HCT116 (cell line): ENCODE data around the gene HOXD10. TPM values are rescaled to one million over a fixed set of nuclear protein-coding genes. Genes with fewer than 3 reads are reported as not detected.

Experiments used
- ATAC-seq: fragments of 200-7000 bp; cut with Tn5 transposase; 2 replicates; pipeline ENCODE4 v1.9.1; 2020; ENCODE audit warnings: mild to moderate bottlenecking, moderate library complexity
- BruUV-seq: library from RNA; stranded (reverse); fragments of 400-500 nt; replicated peaks from 2 replicates; lab custom pipeline; 2021; lab: Mats Ljungman, UMichigan
- CTCF ChIA-PET: fragments of 300-600 bp; sonication (Branson Sonifier 250); formaldehyde crosslinking; loops from one replicate; lab custom pipeline; 2021; ENCODE audit warnings: antibody characterized with exemption; lab: Charles Lee
- POLR2A ChIA-PET: fragments of 300-600, 350-600 bp; sonication (Branson Sonifier 250); formaldehyde crosslinking; loops from one replicate; lab custom pipeline; 2021; ENCODE audit warnings: antibody characterized with exemption; lab: Charles Lee
- RAD21 ChIA-PET, 2 experiments: fragments of 300-600 bp; sonication (Branson Sonifier 250); formaldehyde crosslinking; loops; one replicate each; lab custom pipeline; 2023; ENCODE audit warnings: low total read pairs in 2 of 2; ENCODE audit not compliant: uncharacterized antibody in 2 of 2, unreplicated experiment in 2 of 2, low non-redundant PET in 1 of 2; lab: Charles Lee
- DNase-seq: peaks from one replicate; pipeline ENCODE4 v3.0.0-alpha.2; 2010; ENCODE audit warnings: low read depth, low spot score
- H2AFZ ChIP-seq: fragments of 200-600 bp; shearing (Covaris generic), sonication (generic); 2 replicates; pipeline ENCODE4 v1.6.1; 2017; ENCODE audit warnings: low read depth, mixed run types, mixed read lengths, antibody characterized with exemption, low read length; ENCODE audit not compliant: poor library complexity, severe bottlenecking
- H3K27ac ChIP-seq: 2 replicates; pipeline ENCODE4 v1.5.1; 2012; ENCODE audit warnings: low read depth, low read length
- H3K27me3 ChIP-seq: fragments of 200-600 bp; sonication (generic); 2 replicates; pipeline ENCODE4 v1.6.1; 2016; ENCODE audit warnings: mixed run types, low read length, mixed read lengths; ENCODE audit not compliant: insufficient read depth
- H3K36me3 ChIP-seq, 2 experiments: fragments of 200-500 bp in 1 of 2; fragments of 200-600 bp in 1 of 2; sonication (Bioruptor generic) in 1 of 2; sonication (generic) in 1 of 2; 2 replicates each; pipeline versions ENCODE4 v1.5.1 to v1.6.1; 2014 to 2016; ENCODE audit warnings: low read length in 2 of 2, inconsistent platforms in 1 of 2, mixed read lengths in 1 of 2, mixed run types in 1 of 2; ENCODE audit not compliant: insufficient read depth in 2 of 2, control insufficient read depth in 1 of 2
- H3K4me1 ChIP-seq, 2 experiments: fragments of 200-600 bp in 1 of 2; sonication (generic) in 1 of 2; 2 replicates each; pipeline versions ENCODE4 v1.5.1 to v1.6.1; 2012 to 2017; ENCODE audit warnings: low read length in 2 of 2, inconsistent platforms in 1 of 2, mild to moderate bottlenecking in 1 of 2, mixed read lengths in 1 of 2, mixed run types in 1 of 2, moderate library complexity in 1 of 2; ENCODE audit not compliant: insufficient read depth in 2 of 2, control insufficient read depth in 1 of 2
- H3K4me2 ChIP-seq: fragments of 200-600 bp; sonication (generic); 2 replicates; pipeline ENCODE4 v1.6.1; 2017; ENCODE audit warnings: mixed run types, low read length, mixed read lengths
- H3K4me3 ChIP-seq, 2 experiments: fragments of 200-600 bp in 1 of 2; sonication (generic) in 1 of 2; replicated peaks in 1 of 2; 2 replicates each; pipeline ENCODE4 v1.5.1; 2011 to 2016; ENCODE audit warnings: low read length in 2 of 2, control low read depth in 1 of 2, low read depth in 1 of 2, mild to moderate bottlenecking in 1 of 2, mixed read lengths in 1 of 2, mixed run types in 1 of 2
- H3K79me2 ChIP-seq: fragments of 200-600 bp; sonication (generic); 2 replicates; pipeline ENCODE4 v1.6.1; 2017; ENCODE audit warnings: mild to moderate bottlenecking, mixed run types, low read length, moderate library complexity, mixed read lengths; ENCODE audit not compliant: insufficient read depth
- H3K9ac ChIP-seq: fragments of 200-600 bp; sonication (generic); 2 replicates; pipeline ENCODE4 v1.6.1; 2016; ENCODE audit warnings: low read length, mixed read lengths
- H3K9me2 ChIP-seq: fragments of 200-600 bp; sonication (generic), shearing (Covaris generic); 2 replicates; pipeline ENCODE4 v1.6.1; 2017; ENCODE audit warnings: mixed run types, mild to moderate bottlenecking, moderate library complexity; ENCODE audit not compliant: insufficient read depth
- H3K9me3 ChIP-seq, 2 experiments: fragments of 200-500 bp in 1 of 2; fragments of 200-600 bp in 1 of 2; sonication (Bioruptor generic) in 1 of 2; sonication (generic) in 1 of 2; 2 replicates each; pipeline ENCODE4 v1.6.1; 2014 to 2017; ENCODE audit warnings: low read length in 2 of 2, mixed read lengths in 2 of 2, inconsistent platforms in 1 of 2, low read depth in 1 of 2, mild to moderate bottlenecking in 1 of 2, mixed run types in 1 of 2, moderate library complexity in 1 of 2; ENCODE audit not compliant: control insufficient read depth in 1 of 2, insufficient read depth in 1 of 2
- H4K20me1 ChIP-seq: fragments of 200-600 bp; sonication (generic), shearing (Covaris generic); 2 replicates; pipeline ENCODE4 v1.6.1; 2017; ENCODE audit warnings: mixed run types, mild to moderate bottlenecking, moderate library complexity; ENCODE audit not compliant: insufficient read depth
- ATF3 ChIP-seq: IDR thresholded peaks from 2 replicates; pipeline ENCODE4 v1.6.1; 2012
- CEBPB ChIP-seq: IDR thresholded peaks from 2 replicates; pipeline ENCODE4 v1.6.1; 2012; ENCODE audit warnings: low read depth
- EGR1 ChIP-seq: IDR thresholded peaks from 2 replicates; pipeline ENCODE4 v1.6.1; 2012; ENCODE audit warnings: low read depth
- POLR2AphosphoS5 ChIP-seq: IDR thresholded peaks from 2 replicates; pipeline ENCODE4 v1.6.1; 2011; ENCODE audit warnings: mild to moderate bottlenecking, low read depth, low read length, moderate library complexity
- RAD21 ChIP-seq: IDR thresholded peaks from 2 replicates; pipeline ENCODE4 v1.6.1; 2012; ENCODE audit warnings: low read depth, mild to moderate bottlenecking
- SP1 ChIP-seq: IDR thresholded peaks from 2 replicates; pipeline ENCODE4 v1.6.1; 2012; ENCODE audit warnings: low read depth
- TCF7L2 ChIP-seq: IDR thresholded peaks from 2 replicates; pipeline ENCODE4 v1.7.0; 2011; ENCODE audit warnings: borderline replicate concordance, inconsistent platforms; ENCODE audit not compliant: insufficient read depth, insufficient read length; ENCODE audit errors: extremely low read depth
- intact Hi-C: fragments of 100-400 bp; cut with micrococcal nuclease; formaldehyde crosslinking; loops from 2 replicates; pipeline ENCODE4 v1.10.0; 2022
- total RNA-seq: library from RNA; stranded (reverse); gene quantifications from one replicate; pipeline ENCODE4 v1.2.1, GENCODE V29; 2021; ENCODE audit not compliant: unreplicated experiment
- TF ChIP-seq, protein P1 (sequence below): IDR thresholded peaks from 2 replicates; pipeline ENCODE4 v1.6.1; 2011; ENCODE audit warnings: mild to moderate bottlenecking, low read length, moderate library complexity; ENCODE audit not compliant: insufficient replicate concordance; ENCODE audit errors: extremely low read depth
- TF ChIP-seq, protein P2 (sequence below), 3 experiments: fragments of 200-600 bp in 1 of 3; sonication (generic) in 1 of 3; IDR thresholded peaks in 2 of 3; conservative IDR thresholded peaks in 1 of 3; 2 replicates each; pipeline ENCODE4 v1.5.1; 2012 to 2017; ENCODE audit warnings: low read depth in 2 of 3, low read length in 2 of 3, antibody characterized with exemption in 1 of 3, borderline replicate concordance in 1 of 3, control low read depth in 1 of 3, mild to moderate bottlenecking in 1 of 3, mixed read lengths in 1 of 3, mixed run types in 1 of 3, moderate library complexity in 1 of 3; ENCODE audit not compliant: insufficient read depth in 1 of 3

Gene HOXD10
- total RNA-seq, 1 experiment from 2014 or later = not detected

DNA sequence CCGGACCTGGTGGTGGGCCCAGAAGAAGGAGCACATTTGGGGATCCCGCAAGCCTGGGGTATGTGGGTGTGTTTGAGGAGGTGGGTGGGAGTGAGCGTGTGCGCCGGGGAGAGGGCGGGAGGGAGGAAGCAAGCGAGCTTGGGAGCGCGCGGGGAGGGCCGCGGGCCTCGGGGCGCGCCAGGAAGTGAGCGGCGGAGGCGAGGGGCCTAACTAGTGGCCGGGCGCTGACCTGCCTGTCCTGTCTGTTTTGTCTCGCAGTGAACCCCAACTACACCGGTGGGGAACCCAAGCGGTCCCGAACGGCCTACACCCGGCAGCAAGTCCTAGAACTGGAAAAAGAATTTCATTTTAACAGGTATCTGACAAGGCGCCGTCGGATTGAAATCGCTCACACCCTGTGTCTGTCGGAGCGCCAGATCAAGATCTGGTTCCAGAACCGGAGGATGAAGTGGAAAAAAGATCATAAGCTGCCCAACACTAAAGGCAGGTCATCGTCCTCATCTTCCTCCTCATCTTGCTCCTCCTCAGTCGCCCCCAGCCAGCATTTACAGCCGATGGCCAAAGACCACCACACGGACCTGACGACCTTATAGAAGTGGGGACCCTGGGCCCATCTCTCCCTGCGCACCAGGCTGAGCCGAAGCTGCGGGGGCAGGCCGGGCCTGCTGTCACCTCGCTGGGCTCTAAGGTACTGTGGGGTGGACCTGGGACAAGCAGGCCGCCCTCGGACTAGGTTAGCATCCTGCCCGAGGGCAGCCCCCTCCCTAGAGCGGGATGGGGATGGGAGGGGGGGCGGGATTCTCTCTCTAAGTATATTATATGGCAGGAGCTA is 36.0 kb downstream of the HOXD10 start:
- Histone ChIP-seq H3K27me3 (no peaks in the 10 kb centered on the region), H3K4me3 (no peak overlapping the region), H2AFZ (no peak overlapping the region), H3K36me3 (no peaks in the 10 kb centered on the region), H3K79me2 (no peaks in the 10 kb centered on the region), H3K4me1 (no peaks in the 10 kb centered on the region), H3K27ac (no peak overlapping the region), H4K20me1 (no peaks in the 10 kb centered on the region), H3K9me2 (no peaks in the 10 kb centered on the region), H3K4me2 (no peak overlapping the region), H3K9me3 (no peaks in the 10 kb centered on the region), H3K9ac (no peak overlapping the region)
- no TSS peak for BruUV-seq
- intact Hi-C loops = no loop called here
- no peak for DNase-seq
- ChIA-PET POLR2A (no interaction called here), RAD21 (no interaction called here), CTCF (no interaction called here)
- TF ChIP-seq ATF3 (no peak), POLR2AphosphoS5 (no peak), TCF7L2 (no peak), CEBPB (no peak), EGR1 (no peak), SP1 (no peak), RAD21 (no peak)
- TF ChIP-seq, protein P1, sequence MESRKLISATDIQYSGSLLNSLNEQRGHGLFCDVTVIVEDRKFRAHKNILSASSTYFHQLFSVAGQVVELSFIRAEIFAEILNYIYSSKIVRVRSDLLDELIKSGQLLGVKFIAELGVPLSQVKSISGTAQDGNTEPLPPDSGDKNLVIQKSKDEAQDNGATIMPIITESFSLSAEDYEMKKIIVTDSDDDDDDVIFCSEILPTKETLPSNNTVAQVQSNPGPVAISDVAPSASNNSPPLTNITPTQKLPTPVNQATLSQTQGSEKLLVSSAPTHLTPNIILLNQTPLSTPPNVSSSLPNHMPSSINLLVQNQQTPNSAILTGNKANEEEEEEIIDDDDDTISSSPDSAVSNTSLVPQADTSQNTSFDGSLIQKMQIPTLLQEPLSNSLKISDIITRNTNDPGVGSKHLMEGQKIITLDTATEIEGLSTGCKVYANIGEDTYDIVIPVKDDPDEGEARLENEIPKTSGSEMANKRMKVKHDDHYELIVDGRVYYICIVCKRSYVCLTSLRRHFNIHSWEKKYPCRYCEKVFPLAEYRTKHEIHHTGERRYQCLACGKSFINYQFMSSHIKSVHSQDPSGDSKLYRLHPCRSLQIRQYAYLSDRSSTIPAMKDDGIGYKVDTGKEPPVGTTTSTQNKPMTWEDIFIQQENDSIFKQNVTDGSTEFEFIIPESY = no peak
- TF ChIP-seq, protein P2, sequence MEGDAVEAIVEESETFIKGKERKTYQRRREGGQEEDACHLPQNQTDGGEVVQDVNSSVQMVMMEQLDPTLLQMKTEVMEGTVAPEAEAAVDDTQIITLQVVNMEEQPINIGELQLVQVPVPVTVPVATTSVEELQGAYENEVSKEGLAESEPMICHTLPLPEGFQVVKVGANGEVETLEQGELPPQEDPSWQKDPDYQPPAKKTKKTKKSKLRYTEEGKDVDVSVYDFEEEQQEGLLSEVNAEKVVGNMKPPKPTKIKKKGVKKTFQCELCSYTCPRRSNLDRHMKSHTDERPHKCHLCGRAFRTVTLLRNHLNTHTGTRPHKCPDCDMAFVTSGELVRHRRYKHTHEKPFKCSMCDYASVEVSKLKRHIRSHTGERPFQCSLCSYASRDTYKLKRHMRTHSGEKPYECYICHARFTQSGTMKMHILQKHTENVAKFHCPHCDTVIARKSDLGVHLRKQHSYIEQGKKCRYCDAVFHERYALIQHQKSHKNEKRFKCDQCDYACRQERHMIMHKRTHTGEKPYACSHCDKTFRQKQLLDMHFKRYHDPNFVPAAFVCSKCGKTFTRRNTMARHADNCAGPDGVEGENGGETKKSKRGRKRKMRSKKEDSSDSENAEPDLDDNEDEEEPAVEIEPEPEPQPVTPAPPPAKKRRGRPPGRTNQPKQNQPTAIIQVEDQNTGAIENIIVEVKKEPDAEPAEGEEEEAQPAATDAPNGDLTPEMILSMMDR (IDR thresholded peaks at IDR 0.05 in 2 of 3, conservative IDR thresholded peaks at IDR 0.05 in 1 of 3; ENCODE audit: borderline replicate concordance in 1 of 3, insufficient read depth in 1 of 3, low read depth in 2 of 3, low read length in 2 of 3) = no peak
- no peak for ATAC-seq
